ENCODE data around the gene PTPRK.

The PTPRK gene

DNA sequence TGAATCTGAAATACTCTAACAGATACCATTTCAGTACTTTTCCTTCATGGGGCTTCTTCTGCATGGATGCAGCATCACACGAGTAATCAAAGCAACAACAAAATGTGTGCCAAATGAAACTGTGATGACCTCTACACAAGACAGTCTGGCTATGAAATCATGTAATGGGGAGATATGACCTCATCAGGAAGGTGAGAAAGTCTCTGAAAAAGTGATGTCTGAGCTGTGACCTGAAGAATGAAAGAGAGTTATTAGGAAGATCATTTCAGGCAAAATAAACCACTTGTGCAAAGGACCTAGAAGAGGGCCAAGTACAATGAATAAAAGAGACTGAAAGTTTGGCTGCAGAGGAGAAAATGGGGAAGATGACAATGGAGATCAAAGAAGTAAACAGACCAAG lies 182.8 kb downstream of the PTPRK start:
- DNase-seq, result no peak

DNA sequence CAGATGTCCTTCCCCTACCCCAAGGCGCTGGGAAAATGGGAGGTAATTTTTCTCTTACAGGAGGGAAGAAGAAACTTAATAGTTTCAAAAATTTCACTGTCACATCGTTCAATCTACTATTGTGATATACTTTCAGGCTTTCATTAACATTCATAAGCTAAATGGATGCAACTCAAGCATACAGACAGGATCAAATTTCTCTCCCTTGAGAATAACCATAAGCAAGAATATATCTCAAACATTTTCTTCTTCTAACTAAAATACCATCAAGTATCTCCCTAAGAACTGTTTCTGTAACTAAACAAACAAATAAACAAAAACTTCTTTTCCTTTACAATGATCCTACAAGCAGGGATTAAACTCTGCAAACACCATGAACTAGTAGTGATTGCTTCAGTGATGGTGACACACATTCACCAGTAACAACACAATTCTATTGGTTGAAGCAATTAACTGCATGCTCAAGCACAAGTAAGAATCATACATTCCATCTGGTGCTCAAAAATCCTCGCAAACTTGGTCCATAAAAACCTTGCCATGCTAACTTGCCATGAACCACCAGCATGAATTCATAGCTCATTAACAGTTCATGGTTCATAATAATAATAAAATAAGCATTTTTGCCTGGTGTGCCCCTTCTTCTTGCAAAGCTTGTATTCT lies 183.8 kb downstream of the PTPRK start:
- no peak for DNase-seq

DNA sequence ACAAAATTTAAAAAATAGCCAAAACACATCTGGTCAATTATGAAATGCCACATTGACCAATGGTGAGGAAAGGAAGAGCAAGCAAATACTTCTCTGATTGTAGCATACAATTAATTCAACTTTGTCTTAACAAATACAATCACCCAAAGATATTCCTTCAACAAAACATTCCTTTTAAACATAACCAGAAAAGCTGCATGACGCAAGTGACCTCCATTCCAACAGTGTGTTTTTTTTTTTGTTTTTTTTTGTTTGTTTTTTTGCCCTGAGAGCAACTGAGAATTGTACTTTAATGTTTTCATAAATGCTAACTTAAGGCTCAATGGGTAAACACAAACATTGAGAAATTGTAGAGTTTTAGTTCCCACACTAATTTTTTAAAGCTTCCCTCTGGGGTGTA lies 184.4 kb downstream of the PTPRK start:
- DNase-seq, result no peak

DNA sequence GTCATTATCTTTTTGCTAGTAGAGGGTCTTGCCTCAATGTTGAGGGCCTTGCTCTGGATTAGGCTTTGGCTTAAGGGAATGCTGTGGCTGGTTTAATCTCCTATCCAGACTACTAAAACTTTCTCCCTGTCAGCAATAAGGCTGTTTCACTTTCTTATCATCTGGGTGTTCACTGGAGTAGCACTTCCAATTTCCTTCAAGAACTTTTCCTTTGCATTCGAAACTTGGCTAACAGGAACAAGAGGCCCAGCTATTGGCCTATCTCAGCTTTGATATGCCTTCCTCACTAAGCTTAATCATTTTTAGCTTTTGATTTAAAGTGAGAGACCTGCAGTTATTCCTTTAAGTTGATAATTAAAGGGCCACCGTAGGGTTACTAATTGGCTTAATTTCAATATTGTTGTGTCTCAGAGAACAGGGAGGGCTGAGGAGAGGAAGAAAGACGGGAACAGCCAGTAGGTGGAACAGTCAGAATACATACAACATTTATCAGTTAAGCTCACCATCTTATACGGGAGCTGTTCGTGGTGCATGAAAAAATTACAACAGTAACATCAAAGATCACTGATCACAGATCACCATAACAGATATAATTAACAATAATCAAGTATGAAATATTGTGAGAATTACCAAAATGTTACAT lies 186.7 kb downstream of the PTPRK start:
- no peak for DNase-seq

DNA sequence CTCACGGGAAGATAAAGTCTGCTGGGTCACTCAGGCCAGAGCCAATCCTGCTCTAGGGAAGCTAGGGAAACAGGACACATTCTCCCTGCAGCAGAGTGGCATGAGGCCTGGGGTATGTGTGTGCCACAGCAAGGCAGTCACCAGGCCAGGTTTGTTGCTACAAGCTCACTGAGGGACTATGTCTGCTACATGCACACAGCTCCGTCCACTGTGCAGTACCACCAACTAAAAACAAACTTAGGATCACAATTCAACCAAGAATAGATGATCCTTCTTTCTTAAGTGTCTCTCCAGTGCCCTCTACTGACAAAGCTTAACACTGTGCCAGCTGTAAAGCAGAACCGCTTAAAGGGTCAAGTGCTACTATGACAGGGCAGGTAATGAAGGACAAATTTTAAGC lies 192.5 kb downstream of the PTPRK start:
- DNase-seq, result no peak

DNA sequence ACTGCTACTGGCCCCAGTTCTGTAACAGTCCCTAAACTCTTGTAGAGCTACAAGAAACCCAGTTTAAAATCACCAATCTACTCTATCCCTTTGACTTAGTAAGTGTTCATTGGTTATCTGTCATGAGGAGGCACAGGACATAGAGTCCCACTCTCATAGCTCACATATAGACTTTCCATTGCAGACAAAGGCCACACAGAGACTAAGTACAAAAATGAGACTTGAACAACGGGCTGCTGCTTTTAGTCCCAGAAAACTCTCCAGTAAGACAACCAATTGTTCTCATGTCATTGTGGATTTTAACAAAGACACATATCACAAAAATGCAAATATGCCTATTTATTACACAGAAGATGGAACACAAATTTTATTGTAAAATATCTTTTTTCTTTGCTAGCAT lies 197.4 kb downstream of the PTPRK start:
- no peak for DNase-seq

DNA sequence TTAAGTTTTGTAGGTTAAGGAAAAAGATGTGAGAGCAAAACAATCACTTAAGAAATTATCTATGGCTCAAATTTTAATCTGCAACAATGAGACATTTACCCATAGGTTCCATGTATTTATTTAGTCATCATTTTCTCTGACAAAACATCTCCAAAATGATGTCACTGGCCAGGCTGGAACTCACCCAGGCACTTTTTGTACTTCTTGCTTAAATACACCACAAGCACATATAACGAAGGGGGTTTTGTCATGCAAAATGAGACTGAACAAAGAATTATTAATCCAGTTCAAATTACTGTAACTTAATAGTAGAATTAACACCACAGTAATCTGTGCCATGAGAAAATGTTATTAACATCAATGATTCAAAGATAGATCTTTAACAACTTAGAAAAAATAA lies 200.5 kb downstream of the PTPRK start:
- DNase-seq, result no peak

DNA sequence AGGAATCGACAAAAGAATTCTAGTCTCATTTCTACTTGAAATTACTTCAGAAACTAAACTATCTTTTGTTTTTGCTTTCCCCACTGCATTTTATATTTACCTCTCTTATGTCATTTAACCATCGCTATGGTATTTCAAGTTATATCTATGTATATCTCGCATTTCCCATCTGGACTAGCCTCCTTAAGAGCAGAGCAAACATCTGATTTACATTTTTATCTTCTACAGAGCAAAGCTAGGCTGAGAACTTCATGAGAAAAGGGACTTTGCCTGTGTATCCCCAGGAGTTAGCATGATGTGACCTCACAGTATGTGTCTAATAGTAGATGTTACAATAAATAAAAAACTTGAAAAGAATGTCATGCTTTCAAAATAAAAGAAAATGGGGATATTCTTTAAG lies 201.2 kb downstream of the PTPRK start:
- no peak for DNase-seq

DNA sequence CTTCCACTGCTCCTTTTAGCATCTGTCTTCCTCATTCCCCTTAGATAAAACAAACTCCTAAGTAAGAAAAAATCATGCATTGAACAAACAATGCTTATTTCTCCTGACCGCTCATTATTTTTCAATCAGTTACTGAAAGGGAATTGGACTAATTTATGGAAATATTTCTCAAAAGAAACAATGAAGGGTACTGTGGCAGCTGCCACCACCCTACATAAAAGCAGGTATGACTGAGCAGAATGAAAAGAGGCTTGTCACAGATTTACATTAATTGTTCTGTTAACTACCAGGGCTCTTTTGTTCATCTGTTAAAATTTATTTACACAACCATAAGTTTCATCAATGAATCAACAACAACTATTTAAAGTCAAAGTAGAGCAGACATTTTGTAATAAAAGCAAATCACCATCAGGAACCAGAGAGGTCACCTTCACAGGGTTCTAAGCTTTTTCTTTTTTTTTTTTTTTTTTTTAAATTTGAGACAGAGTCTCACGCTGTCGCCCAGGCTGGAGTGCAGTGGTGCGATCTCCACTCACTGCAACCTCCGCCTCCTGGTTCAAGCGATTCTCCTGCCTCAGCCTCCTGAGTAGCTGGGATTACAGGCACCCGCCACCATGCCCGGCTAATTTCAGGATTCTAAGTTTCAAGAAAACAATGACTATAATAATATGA lies 204.0 kb downstream of the PTPRK start:
- DNase-seq, result no peak

DNA sequence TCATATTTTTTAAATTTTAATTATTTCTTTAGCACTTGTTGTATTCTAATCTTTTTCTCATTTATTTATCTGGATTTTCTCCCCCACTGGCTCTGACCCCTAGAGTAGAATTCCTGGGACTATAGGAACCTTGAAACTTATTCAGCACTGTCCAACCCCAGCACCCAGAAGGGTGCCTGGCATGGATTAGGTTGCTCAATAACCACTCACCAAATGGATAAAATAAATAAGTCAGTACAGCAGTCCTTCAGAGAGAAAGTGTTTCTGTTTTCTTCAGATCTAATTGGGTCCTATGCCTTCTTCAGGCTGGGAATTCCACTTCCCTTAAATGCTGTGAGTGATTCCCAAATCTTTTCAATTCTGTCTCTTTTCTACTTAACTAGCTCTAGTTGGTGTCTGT lies 206.2 kb downstream of the PTPRK start:
- no peak for DNase-seq

DNA sequence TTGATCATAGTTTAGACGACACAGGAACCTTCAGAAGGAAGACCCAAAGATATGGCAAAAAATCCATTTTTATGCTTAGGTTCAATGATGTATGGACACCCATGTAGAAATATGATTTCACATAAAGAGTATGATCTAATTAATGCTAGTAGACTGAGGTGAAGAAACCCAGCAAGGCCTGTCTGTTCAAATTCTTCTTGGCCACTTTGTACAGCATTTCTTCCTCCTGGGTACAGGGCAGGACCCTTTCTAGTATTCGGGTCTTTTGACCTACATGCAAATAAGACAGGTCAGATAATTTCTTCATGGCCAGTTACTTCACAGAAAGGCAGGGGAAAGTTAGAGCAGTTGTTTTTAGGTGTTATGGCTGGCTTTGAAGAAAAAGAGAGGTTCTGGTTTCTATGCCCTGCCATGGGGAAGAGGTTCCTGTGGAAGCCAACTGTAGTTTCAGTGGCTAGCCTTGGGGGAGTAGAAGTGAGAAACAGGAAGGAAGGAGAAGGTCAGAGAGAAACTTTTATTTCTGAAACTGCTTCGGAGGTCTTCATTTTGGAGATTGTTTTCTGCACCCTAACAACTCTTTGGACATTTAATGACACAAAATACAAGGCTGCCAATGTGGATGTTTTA lies 208.3 kb downstream of the PTPRK start:
- DNase-seq, result no peak

DNA sequence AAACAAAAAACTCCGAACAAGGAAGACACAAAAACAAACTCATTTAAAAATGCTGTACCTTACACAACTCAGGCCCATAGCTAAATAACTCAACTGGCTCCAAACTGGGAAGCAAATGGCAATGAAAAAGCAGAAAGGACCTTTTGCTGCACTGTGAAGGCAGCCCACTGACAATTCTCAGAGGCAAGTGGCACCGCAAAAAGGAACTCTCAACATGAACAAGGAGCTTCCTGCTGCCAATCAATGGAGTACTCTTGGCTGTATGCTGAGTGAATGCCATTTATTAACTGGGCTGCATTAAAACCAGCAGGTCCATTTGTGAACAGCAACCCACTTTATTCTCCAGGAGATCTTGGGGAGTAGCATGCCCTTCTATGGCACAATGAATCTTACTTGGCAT lies 209.9 kb downstream of the PTPRK start:
- no peak for DNase-seq

DNA sequence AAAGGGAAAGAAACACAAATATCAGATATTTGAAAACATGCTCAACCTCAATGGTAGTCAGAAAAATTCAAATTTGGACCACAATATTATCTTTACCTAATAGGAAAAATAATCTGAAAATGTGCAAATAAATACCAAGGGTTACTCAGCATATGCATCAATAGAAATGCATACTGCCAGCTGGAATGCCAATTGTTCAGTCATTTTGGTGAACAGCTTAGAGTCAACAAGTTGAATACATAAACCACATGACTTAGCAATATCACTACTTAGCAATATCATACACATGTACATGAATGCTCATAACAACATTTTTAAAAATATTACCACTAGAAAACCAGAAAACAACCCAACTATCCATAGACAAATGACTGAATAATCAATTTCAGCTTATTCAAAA lies 212.7 kb downstream of the PTPRK start:
- no peak for DNase-seq

DNA sequence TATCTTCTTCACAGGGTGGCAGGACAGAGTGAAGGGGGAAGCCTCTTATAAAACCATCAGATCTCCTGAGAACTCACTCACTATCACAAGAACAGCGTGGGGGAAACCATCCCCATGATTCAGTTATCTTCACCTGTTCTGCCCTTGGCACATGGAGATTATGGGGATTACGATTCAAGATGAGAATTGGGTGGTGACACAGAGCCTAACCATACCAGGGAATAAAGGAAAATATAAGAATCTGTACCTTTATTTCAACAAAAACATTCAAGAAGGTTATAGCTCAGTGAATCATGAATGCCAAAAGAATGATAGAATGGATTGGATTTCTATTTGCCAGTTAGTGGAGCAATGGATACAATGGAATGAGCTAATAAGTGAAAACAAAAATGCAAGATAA lies 214.4 kb downstream of the PTPRK start:
- DNase-seq, result no peak

DNA sequence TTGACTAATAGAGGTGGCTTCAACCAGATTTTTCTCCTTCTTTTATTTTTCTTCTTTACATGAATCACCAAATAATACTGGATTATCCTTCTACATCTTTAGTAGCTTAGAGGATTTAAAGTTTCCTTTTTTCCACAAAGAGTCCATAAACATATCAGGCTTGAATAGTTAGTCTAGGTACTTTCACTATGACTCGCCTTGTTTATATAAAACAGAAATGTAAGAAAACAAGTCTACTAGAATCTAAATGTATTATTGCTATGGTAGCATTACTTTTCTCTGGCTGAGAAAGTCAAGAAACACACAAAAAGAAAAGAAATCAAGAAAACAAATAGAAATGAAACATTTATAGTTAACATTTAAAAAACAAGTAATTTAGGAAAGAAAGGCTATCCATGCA lies 215.2 kb downstream of the PTPRK start:
- DNase-seq, result no peak

DNA sequence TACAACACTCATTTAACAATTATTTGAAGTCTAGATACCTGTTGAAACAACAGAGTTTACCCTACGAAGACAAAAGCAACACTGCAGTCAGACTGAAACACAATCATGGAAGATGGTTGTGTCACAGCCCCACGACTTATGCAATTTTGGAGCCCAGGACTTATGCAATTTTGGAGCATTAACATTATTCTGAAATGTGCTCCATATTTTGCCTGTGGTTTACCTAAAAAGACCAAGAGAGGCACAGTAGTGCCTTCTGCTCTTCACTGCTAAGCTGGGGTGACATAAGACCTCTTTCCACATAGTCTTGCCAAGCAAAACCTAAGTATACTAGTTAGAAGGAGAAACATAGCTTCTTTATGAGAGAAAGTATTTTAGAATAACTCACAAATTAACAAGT lies 216.5 kb downstream of the PTPRK start:
- no peak for DNase-seq

DNA sequence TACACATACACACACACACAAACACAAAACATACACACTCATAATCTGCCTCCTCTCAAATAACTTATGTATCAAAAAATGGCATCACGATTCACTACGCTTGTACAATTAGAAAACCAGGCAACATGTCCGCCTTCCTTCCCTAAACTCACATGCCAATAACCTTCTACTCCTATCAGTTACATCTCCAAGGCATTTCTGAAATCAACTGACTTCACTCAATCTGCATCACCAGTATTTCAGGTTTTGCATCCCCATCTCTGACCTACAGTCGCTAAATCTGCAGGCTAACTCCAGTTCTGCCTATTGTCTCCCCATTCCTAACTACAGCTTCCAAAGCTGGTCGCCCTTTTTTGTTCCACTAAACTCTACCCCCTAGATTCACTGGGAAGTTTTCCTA lies 217.5 kb downstream of the PTPRK start:
- no peak for DNase-seq

DNA sequence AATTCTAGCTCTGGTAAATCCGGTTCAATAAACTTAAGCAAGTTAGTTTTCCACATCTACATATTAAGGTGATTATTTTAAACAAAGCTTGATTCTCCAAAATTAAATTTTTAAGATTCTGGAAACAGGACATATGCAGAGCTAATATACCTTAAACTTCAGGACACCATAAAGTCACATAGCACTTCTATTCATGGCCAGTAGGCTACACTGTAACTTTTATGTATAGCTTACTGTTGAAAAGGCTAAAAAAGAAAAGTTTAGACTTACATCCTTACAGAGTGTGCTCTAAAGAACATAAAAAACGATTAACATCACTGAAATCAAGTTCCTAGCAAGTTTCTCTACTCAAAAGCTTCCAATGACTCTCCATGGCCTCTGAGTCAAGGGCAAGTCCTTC lies 224.7 kb downstream of the PTPRK start:
- DNase-seq, result no peak

DNA sequence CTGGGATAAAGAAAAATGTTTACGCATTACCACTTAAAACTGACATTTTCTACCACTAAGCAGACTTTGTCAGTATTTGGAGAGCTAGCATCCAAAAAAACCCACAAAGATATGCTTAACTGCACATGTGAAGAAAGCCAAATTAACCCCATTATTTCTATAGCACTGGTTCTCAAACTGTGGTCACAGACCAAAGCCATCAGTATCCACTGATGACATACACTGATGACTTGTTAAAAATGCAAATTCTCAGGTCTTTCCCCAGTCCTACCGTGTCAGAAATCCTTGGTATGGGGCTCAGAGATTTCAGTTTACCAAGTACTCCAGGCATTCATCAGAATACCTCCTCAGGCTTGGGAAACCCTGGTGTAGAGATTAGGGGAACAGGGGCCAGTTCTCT lies 230.2 kb downstream of the PTPRK start:
- no peak for DNase-seq

DNA sequence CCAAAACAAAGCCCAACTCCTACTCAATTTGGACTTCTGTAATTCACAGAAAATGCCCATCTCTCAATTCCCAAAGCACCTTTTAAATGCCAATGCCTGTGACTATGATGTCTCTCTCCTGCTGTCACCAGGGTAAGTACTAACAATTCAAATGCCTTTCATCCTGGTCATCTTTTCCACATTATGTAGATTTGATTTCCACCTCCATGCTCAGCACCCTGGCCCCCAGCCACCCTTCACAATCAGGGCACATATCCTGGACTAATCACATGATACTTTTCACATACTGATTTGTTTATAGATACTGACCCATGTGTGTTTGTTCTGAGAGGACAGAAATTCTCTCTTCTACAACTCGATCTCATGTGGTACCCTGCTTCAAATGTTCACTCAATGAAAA lies 236.3 kb downstream of the PTPRK start:
- DNase-seq, result no peak

DNA sequence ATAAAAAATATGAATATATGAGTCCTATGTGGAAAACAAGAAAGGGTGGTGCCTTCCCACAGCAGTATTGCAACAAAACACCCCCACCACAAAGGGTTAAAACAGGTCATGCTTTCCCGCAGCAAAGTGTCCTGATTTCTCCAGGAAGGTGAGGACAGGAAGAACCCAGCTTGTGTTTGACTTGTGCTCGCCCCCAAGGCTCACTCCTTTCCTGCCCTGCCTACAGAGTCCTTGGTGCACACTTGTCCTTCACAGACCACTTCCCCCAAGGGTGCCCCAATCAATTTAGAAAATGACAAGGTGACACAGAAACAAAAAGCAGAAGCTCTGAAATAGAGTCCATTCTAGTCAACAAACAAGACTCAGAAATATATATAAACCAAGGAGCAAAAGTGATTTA lies 237.4 kb downstream of the PTPRK start:
- no peak for DNase-seq

DNA sequence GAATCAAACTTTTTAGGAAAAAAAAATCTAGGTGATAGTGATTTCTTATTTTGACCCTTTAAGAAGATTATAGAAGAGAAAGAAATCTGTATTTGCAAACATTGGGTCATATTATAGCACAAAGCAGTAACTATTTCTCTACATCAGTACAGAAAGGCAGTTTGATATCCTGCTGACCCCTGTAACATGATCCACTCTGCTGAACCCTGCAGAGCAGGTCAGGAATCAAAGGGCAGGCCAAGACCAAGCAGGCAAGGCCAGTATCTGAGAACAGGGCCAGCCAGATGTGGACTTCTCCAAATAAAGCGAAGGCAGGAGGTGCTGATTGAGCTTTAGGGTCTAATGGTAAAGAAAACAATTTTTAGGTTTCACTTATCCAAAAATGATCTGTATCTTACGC lies 239.4 kb downstream of the PTPRK start:
- no peak for DNase-seq

DNA sequence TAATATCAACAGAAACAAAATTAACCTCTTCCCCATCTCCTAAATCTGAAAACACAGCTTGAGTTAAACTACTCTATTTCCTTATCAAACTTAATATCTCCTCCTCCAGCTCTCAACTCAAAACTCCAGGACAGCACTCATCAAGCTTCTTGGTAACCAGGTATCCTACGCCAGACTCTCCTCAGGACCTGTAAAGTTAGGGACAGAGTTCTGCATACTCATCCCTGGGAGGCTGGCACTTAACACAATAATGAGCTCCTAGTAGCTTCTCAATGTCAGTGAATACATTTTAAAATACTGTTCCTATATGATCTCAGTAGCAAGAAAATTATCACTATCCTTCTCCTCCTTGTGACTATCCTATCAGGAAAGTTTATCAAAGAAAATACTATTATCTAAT lies 240.3 kb downstream of the PTPRK start:
- no peak for DNase-seq

DNA sequence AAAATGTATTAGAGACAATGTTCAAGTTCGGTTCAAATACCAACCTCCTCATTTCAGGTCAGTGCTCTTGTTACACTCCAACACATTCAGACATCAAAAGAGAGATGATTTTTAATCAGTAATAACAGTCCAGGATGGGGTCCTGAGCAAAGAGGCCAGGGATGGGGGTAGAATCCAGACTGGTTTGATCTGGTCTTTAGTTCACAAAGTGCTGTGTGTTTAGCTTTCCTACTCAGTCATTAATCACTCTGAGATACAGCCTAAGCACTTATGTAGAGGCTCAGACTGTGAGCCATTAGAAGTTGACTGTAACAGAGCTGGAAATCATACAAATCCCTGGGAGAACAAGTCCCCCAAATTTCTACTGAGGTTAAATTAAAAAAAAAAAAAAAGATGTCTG lies 241.6 kb downstream of the PTPRK start:
- no peak for DNase-seq

Measured in cortex of kidney (tissue), 1 donor.